OCI-LY7 (cell line): ENCODE results near the gene NCAPD3. TPM values are rescaled to one million over a fixed set of nuclear protein-coding genes. Genes with fewer than 3 reads are reported as not detected.

Source experiments
- BruUV-seq: library from RNA; stranded (reverse); fragments of 400-500 nt; replicated peaks from 2 replicates; lab custom pipeline; 2021; lab: Mats Ljungman, UMichigan
- CTCF ChIA-PET: fragments of 300-600 bp; sonication (Branson Sonifier 250); formaldehyde crosslinking; loops from one replicate; lab custom pipeline; 2022; ENCODE audit warnings: antibody characterized with exemption; ENCODE audit not compliant: unreplicated experiment; lab: Charles Lee
- POLR2A ChIA-PET: fragments of 300-600 bp; sonication (Branson Sonifier 250); formaldehyde crosslinking; loops from one replicate; lab custom pipeline; 2022; ENCODE audit warnings: antibody characterized with exemption; lab: Charles Lee
- DNase-seq: peaks from one replicate; pipeline ENCODE4 v3.0.0-alpha.2; 2015; ENCODE audit warnings: low spot score
- H2AFZ ChIP-seq: fragments of 200-600 bp; sonication (generic), shearing (Covaris generic); 2 replicates; pipeline ENCODE4 v1.6.1; 2014; ENCODE audit warnings: mild to moderate bottlenecking, antibody characterized with exemption, low read length, moderate library complexity
- H3K27ac ChIP-seq: fragments of 200-600 bp; sonication (generic); 2 replicates; pipeline ENCODE4 v1.5.1; 2014; ENCODE audit warnings: mixed run types, low read depth, mild to moderate bottlenecking, moderate library complexity, low read length, inconsistent platforms; ENCODE audit not compliant: poor library complexity, severe bottlenecking
- H3K36me3 ChIP-seq: fragments of 200-600 bp; sonication (generic); 2 replicates; pipeline ENCODE4 v1.6.1; 2014; ENCODE audit warnings: mild to moderate bottlenecking, antibody characterized with exemption, low read length, moderate library complexity, mixed read lengths; ENCODE audit not compliant: insufficient read depth
- H3K4me1 ChIP-seq: fragments of 200-600 bp; sonication (generic); 2 replicates; pipeline ENCODE4 v1.5.1; 2014; ENCODE audit warnings: mild to moderate bottlenecking, low read length; ENCODE audit not compliant: insufficient read depth, poor library complexity, severe bottlenecking
- H3K4me2 ChIP-seq: fragments of 200-600 bp; sonication (generic); 2 replicates; pipeline ENCODE4 v1.6.1; 2014; ENCODE audit warnings: mild to moderate bottlenecking, low read length
- H3K4me3 ChIP-seq: fragments of 200-600 bp; sonication (generic); 2 replicates; pipeline ENCODE4 v1.5.1; 2014; ENCODE audit warnings: mild to moderate bottlenecking, low read depth, low read length; ENCODE audit not compliant: poor library complexity, severe bottlenecking
- H3K79me2 ChIP-seq: fragments of 200-600 bp; sonication (generic); 2 replicates; pipeline ENCODE4 v1.6.1; 2016; ENCODE audit warnings: low read depth, mild to moderate bottlenecking, low read length, moderate library complexity, mixed read lengths; ENCODE audit not compliant: insufficient read depth
- H3K9me2 ChIP-seq: fragments of 200-600 bp; sonication (generic); 2 replicates; pipeline ENCODE4 v1.6.1; 2016; ENCODE audit warnings: mild to moderate bottlenecking, low read length, mixed read lengths; ENCODE audit not compliant: insufficient read depth
- H3K9me3 ChIP-seq: fragments of 200-600 bp; sonication (generic); 2 replicates; pipeline ENCODE4 v1.6.1; 2014; ENCODE audit warnings: mild to moderate bottlenecking, mixed run types, low read length, mixed read lengths
- H4K20me1 ChIP-seq: fragments of 200-600 bp; sonication (generic); 2 replicates; pipeline ENCODE4 v1.6.1; 2014; ENCODE audit warnings: mild to moderate bottlenecking, antibody characterized with exemption, low read length, moderate library complexity, mixed read lengths; ENCODE audit not compliant: insufficient read depth
- CTCF ChIP-seq: fragments of 200-600 bp; sonication (generic); conservative IDR thresholded peaks from 2 replicates; pipeline ENCODE4 v1.5.1; 2014; ENCODE audit warnings: mild to moderate bottlenecking, antibody characterized with exemption, low read length, moderate library complexity, mixed read lengths
- EZH2phosphoT487 ChIP-seq: fragments of 200-600 bp; sonication (generic); IDR thresholded peaks from 2 replicates; pipeline ENCODE4 v1.6.1; 2018; ENCODE audit warnings: low read depth, borderline replicate concordance, mild to moderate bottlenecking, mixed run types, antibody characterized with exemption, low read length, moderate library complexity, mixed read lengths
- intact Hi-C: fragments of 100-400 bp; cut with micrococcal nuclease; formaldehyde crosslinking; loops from one replicate; pipeline ENCODE4 v1.10.0; 2022; ENCODE audit not compliant: unreplicated experiment
- total RNA-seq, 2 experiments: library from RNA; depleted of rRNA in 1 of 2; stranded (reverse); fragments of >200 nt in 1 of 2; shearing (Covaris generic) in 1 of 2; gene quantifications; 2 replicates each; pipeline ENCODE4 v1.2.3, GENCODE V29; 2014 to 2022

NCAPD3 gene
- total RNA-seq, 2 experiments from 2014 or later: 89.1 to 112 TPM

DNA sequence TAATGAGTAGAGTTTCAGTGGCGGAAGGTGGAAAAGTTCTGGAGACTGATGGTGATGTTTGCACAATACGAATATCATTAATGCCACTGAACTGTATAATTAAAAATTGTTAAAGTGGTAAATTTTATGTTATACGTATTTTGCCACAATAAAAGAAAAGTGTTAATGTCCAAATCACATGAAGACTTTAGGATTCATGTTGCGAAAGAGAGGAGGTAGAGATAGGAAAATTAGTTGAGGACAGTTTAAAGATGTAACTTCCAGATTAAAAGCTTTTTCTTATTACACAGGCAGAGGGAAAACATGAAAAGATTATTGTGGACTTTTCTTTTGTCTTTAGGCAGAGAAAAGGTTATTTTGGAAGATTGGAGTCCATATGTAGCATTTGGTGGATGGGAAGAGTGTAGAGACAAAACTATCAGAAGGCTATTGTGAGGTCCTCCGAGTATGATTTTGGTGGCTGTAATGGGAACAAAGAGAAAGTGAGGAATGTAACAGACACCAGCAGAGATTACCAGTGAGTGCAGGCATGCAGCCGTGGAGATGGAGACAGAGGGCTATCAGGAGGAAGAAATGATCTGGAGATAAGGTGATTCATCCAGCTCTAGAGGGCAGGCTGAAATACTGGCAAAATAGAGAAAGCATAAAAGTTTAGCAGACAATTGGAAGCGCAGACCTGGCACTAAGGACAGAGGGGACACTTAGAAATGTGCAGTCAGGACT lies 13.2 kb upstream of the NCAPD3 start:
- Histone ChIP-seq H3K4me3 (no peak overlapping the region), H3K79me2 (no peaks in the 10 kb centered on the region), H3K4me1 (no peaks in the 10 kb centered on the region), H3K9me3 (no peaks in the 10 kb centered on the region), H3K36me3 (peaks cover 5% of the 10 kb centered on the region; the same call in 1 of the 2 replicates), H3K4me2 (no peak overlapping the region), H2AFZ (no peak overlapping the region), H3K27ac (no peak overlapping the region), H4K20me1 (peaks cover 7% of the 10 kb centered on the region; the same call in 1 of the 2 replicates), H3K9me2 (no peaks in the 10 kb centered on the region)
- no TSS peak for BruUV-seq
- POLR2A ChIA-PET: no interaction called here
- intact Hi-C loops: no loop called here
- TF ChIP-seq CTCF (no peak), EZH2phosphoT487 (no peak)
- DNase-seq: no peak
- CTCF ChIA-PET: no interaction called here

DNA sequence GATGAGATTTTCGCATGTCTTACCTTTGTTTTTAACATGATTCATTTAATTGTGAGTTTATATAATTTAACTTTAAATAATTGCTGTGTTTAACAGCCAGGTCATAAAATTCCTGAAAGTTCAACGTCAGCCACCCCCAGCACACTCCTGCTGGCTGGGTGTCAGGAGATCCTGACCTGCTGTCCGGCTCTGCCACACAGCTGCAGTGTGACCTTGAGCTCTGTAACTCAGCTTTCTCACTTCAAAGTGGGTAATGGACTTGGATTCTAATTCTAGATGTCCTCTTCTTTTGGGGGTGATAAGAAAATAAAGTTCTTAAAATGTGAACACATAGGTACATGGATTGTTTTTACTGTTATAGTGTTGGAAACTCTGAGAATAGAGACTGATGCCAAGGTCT lies 11.6 kb upstream of the NCAPD3 start:
- peaks cover 15% of the 10 kb centered on the region for H4K20me1 ChIP-seq
- no peak overlapping the region for H2AFZ ChIP-seq
- H3K27ac ChIP-seq: no peak overlapping the region
- peaks cover 3% of the 10 kb centered on the region for H3K4me1 ChIP-seq
- H3K36me3 ChIP-seq: peaks cover 8% of the 10 kb centered on the region
- peaks cover 8% of the 10 kb centered on the region; the same call in 1 of the 2 replicates for H3K79me2 ChIP-seq
- H3K4me3 ChIP-seq: no peak overlapping the region
- no peaks in the 10 kb centered on the region for H3K9me3 ChIP-seq
- BruUV-seq: TSS peak; percentile 49
- no peak overlapping the region for H3K4me2 ChIP-seq
- no peaks in the 10 kb centered on the region for H3K9me2 ChIP-seq
- CTCF ChIA-PET: no interaction called here
- no peak for DNase-seq
- POLR2A ChIA-PET: no interaction called here
- intact Hi-C loops: no loop called here
- TF ChIP-seq EZH2phosphoT487 (no peak), CTCF (no peak)

- peaks cover 20% of the 10 kb centered on the region for H3K4me1 ChIP-seq
- H3K79me2 ChIP-seq: peaks cover 19% of the 10 kb centered on the region; the same call in 1 of the 2 replicates
- no peaks in the 10 kb centered on the region for H3K9me2 ChIP-seq
- TF ChIP-seq EZH2phosphoT487 (no peak), CTCF (no peak)
- no peak overlapping the region for H3K27ac ChIP-seq
- no peak overlapping the region for H2AFZ ChIP-seq
- no peak for DNase-seq
- ChIA-PET CTCF (no interaction called here), POLR2A (interaction anchor here (0.6 to 1.6 kb wide), 4 partner anchors 9 to 1352 kb away, joined by 3 to 4 read pairs (median 3); partner anchors contain the start of gene VPS26B)
- intact Hi-C loops: no loop called here
- BruUV-seq: no TSS peak
- H3K9me3 ChIP-seq: no peaks in the 10 kb centered on the region
- H3K4me2 ChIP-seq: no peak overlapping the region
- H3K36me3 ChIP-seq: peaks cover 6% of the 10 kb centered on the region; the same call in 1 of the 2 replicates
- peaks cover 31% of the 10 kb centered on the region for H4K20me1 ChIP-seq
- no peak overlapping the region for H3K4me3 ChIP-seq
Observed at GRCh38 chr11:134233729-134234179, 10.0 kb upstream of the NCAPD3 start.
